Activated CD4-positive, alpha-beta T cell treated with anti-CD3 and anti-CD28 coated beads for 36 hours (primary cell): ENCODE data around the gene TMEM184B. TPM values are rescaled to one million over a fixed set of nuclear protein-coding genes. Genes with fewer than 3 reads are reported as not detected.

Experiments
- ATAC-seq: fragments of 200-7000 bp; cut with Tn5 transposase; one replicate; pipeline ENCODE4 v1.10.0; 2021; ENCODE audit warnings: mild to moderate bottlenecking, moderate library complexity
- CTCF ChIA-PET: fragments of 350-600 bp; sonication (Branson Sonifier 250); formaldehyde crosslinking; loops from one replicate; lab custom pipeline; 2021; ENCODE audit warnings: antibody characterized with exemption; lab: Charles Lee
- POLR2A ChIA-PET: fragments of 350-600 bp; sonication (Branson Sonifier 250); formaldehyde crosslinking; loops from one replicate; lab custom pipeline; 2021; ENCODE audit warnings: antibody characterized with exemption, inconsistent platforms; lab: Charles Lee
- DNase-seq: peaks from one replicate; pipeline ENCODE4 v3.0.0-alpha.2; 2020
- H3K27ac Mint-ChIP-seq: one replicate; pipeline ENCODE4 v1.8.0; 2021; ENCODE audit warnings: mixed read lengths
- H3K27me3 Mint-ChIP-seq: one replicate; pipeline ENCODE4 v1.8.0; 2021; ENCODE audit warnings: mixed read lengths
- H3K36me3 Mint-ChIP-seq: one replicate; pipeline ENCODE4 v1.8.0; 2021; ENCODE audit warnings: low read depth, mixed read lengths
- H3K4me1 Mint-ChIP-seq: one replicate; pipeline ENCODE4 v1.8.0; 2021; ENCODE audit warnings: mixed read lengths
- H3K4me3 Mint-ChIP-seq: one replicate; pipeline ENCODE4 v1.8.0; 2021; ENCODE audit warnings: mild to moderate bottlenecking, moderate library complexity, mixed read lengths
- H3K9me3 Mint-ChIP-seq: one replicate; pipeline ENCODE4 v1.8.0; 2021; ENCODE audit warnings: low read depth, mixed read lengths
- intact Hi-C, 2 experiments: fragments of 100-400 bp; cut with DNase I in 1 of 2; cut with micrococcal nuclease in 1 of 2; formaldehyde crosslinking; loops; one replicate each; pipeline versions ENCODE4 v1.14.2 to v1.15.1; 2022 to 2024; cut with DNase I, micrococcal nuclease
- total RNA-seq, 2 experiments: library from RNA; stranded (reverse); gene quantifications; one replicate each; pipeline ENCODE4 v1.2.3, GENCODE V29; 2021

Gene TMEM184B
- total RNA-seq, 2 experiments from 2014 or later: 16.0 to 19.8 TPM

GRCh38 chr22:38221908-38222796 is 50.7 kb downstream of the TMEM184B start:
- H3K36me3 Mint-ChIP-seq: no peaks in the 10 kb centered on the region
- DNase-seq (no peak), ATAC-seq (no peak)
- H3K4me3 Mint-ChIP-seq: no peak overlapping the region
- H3K4me1 Mint-ChIP-seq: peaks cover 19% of the 10 kb centered on the region
- no peaks in the 10 kb centered on the region for H3K27me3 Mint-ChIP-seq
- intact Hi-C loops: no loop called here
- no peak overlapping the region for H3K27ac Mint-ChIP-seq
- ChIA-PET CTCF (no interaction called here), POLR2A (no interaction called here)
- H3K9me3 Mint-ChIP-seq: no peaks in the 10 kb centered on the region

- no peaks in the 10 kb centered on the region for H3K36me3 Mint-ChIP-seq
- CTCF ChIA-PET: no interaction called here
- H3K4me3 Mint-ChIP-seq: no peak overlapping the region
- H3K9me3 Mint-ChIP-seq: no peaks in the 10 kb centered on the region
- H3K27me3 Mint-ChIP-seq: no peaks in the 10 kb centered on the region
- peaks cover 19% of the 10 kb centered on the region for H3K4me1 Mint-ChIP-seq
- intact Hi-C loops: no loop called here
- DNase-seq: no peak
- ATAC-seq: no peak
- no peak overlapping the region for H3K27ac Mint-ChIP-seq
- POLR2A ChIA-PET: no interaction called here
Observed at GRCh38 chr22:38221407-38221806, 51.4 kb downstream of the TMEM184B start.

- no peak for ATAC-seq
Observed at GRCh38 chr22:38220653-38221386, 52.0 kb downstream of the TMEM184B start.

GRCh38 chr22:38220163-38220562 is 52.6 kb downstream of the TMEM184B start:
- H3K4me3 Mint-ChIP-seq: no peak overlapping the region
- H3K27me3 Mint-ChIP-seq: no peaks in the 10 kb centered on the region
- ChIA-PET CTCF (interaction anchor here (1.0 to 1.6 kb wide), 2 partner anchors 16 to 104 kb away, joined by 3 to 7 read pairs; no protein-coding TSS in a partner anchor), POLR2A (no interaction called here)
- no peak overlapping the region for H3K27ac Mint-ChIP-seq
- H3K4me1 Mint-ChIP-seq: peaks cover 19% of the 10 kb centered on the region
- no peak for ATAC-seq
- no peaks in the 10 kb centered on the region for H3K9me3 Mint-ChIP-seq
- intact Hi-C loops: no loop called here
- no peak for DNase-seq
- peaks cover 4% of the 10 kb centered on the region for H3K36me3 Mint-ChIP-seq

More at GRCh38 chr22:38220653-38221386, 52.0 kb downstream of the TMEM184B start:
- Mint-ChIP-seq H3K36me3 (no peaks in the 10 kb centered on the region), H3K27me3 (no peaks in the 10 kb centered on the region), H3K27ac (no peak overlapping the region), H3K9me3 (no peaks in the 10 kb centered on the region), H3K4me3 (no peak overlapping the region), H3K4me1 (peaks cover 19% of the 10 kb centered on the region)
- no peak for DNase-seq
- ChIA-PET POLR2A (no interaction called here), CTCF (no interaction called here)
- intact Hi-C loops: no loop called here

- ChIA-PET POLR2A (no interaction called here), CTCF (interaction anchor here (0.7 to 1.6 kb wide), 4 partner anchors 15 to 161 kb away, joined by 3 to 7 read pairs (median 3); no protein-coding TSS in a partner anchor)
- intact Hi-C loops: no loop called here
- peak overlapping the region; percentile 77 for H3K27ac Mint-ChIP-seq
- H3K4me3 Mint-ChIP-seq: no peak overlapping the region
- H3K36me3 Mint-ChIP-seq: peaks cover 8% of the 10 kb centered on the region
- no peaks in the 10 kb centered on the region for H3K9me3 Mint-ChIP-seq
- peaks cover 23% of the 10 kb centered on the region for H3K4me1 Mint-ChIP-seq
- ATAC-seq (no peak), DNase-seq (no peak)
- H3K27me3 Mint-ChIP-seq: no peaks in the 10 kb centered on the region
Observed at GRCh38 chr22:38219632-38220031, 53.2 kb downstream of the TMEM184B start.

- H3K4me1 Mint-ChIP-seq: peaks cover 27% of the 10 kb centered on the region
- no peak overlapping the region for H3K4me3 Mint-ChIP-seq
- ChIA-PET CTCF (interaction anchor here (0.7 to 1.6 kb wide), 4 partner anchors 15 to 160 kb away, joined by 3 to 7 read pairs (median 3); no protein-coding TSS in a partner anchor), POLR2A (interaction anchor here (0.8 kb wide), 1 partner anchor 14 kb away, joined by 3 read pairs; no protein-coding TSS in a partner anchor)
- peak; percentile 45 for ATAC-seq
- peak; percentile 76 for DNase-seq
- peaks cover 8% of the 10 kb centered on the region for H3K36me3 Mint-ChIP-seq
- peak overlapping the region; percentile 77 for H3K27ac Mint-ChIP-seq
- H3K27me3 Mint-ChIP-seq: no peaks in the 10 kb centered on the region
- intact Hi-C loops: no loop called here
- no peaks in the 10 kb centered on the region for H3K9me3 Mint-ChIP-seq
Observed at GRCh38 chr22:38218661-38219622, 53.9 kb downstream of the TMEM184B start.

- Mint-ChIP-seq H3K27me3 (no peaks in the 10 kb centered on the region), H3K9me3 (no peaks in the 10 kb centered on the region), H3K36me3 (peaks cover 8% of the 10 kb centered on the region), H3K4me3 (no peak overlapping the region), H3K27ac (no peak overlapping the region), H3K4me1 (peaks cover 38% of the 10 kb centered on the region)
- ATAC-seq (no peak), DNase-seq (no peak)
- ChIA-PET POLR2A (no interaction called here), CTCF (interaction anchor here (0.5 to 0.6 kb wide), 2 partner anchors 26 to 336 kb away, joined by 3 read pairs; no protein-coding TSS in a partner anchor)
- intact Hi-C loops: no loop called here
Observed at GRCh38 chr22:38215156-38216038, 57.4 kb downstream of the TMEM184B start.

GRCh38 chr22:38214302-38215056 is 58.3 kb downstream of the TMEM184B start:
- H3K4me3 Mint-ChIP-seq: no peak overlapping the region
- POLR2A ChIA-PET: no interaction called here
- intact Hi-C loops: loop anchor here in 1 of 2 experiments (1.0 kb wide), 1 partner anchor 12 kb away; no protein-coding TSS in a partner anchor
- DNase-seq: peak; percentile 81
- peaks cover 41% of the 10 kb centered on the region for H3K4me1 Mint-ChIP-seq
- H3K27ac Mint-ChIP-seq: no peak overlapping the region
- peak; percentile 57 for ATAC-seq
- H3K36me3 Mint-ChIP-seq: peaks cover 8% of the 10 kb centered on the region
- no peaks in the 10 kb centered on the region for H3K27me3 Mint-ChIP-seq
- CTCF ChIA-PET: no interaction called here
- H3K9me3 Mint-ChIP-seq: no peaks in the 10 kb centered on the region

- DNase-seq (no peak), ATAC-seq (no peak)
- ChIA-PET POLR2A (no interaction called here), CTCF (no interaction called here)
- H3K27me3 Mint-ChIP-seq: no peaks in the 10 kb centered on the region
- intact Hi-C loops: loop anchor here in 1 of 2 experiments (1.0 kb wide), 1 partner anchor 12 kb away; no protein-coding TSS in a partner anchor
- peaks cover 35% of the 10 kb centered on the region for H3K4me1 Mint-ChIP-seq
- no peaks in the 10 kb centered on the region for H3K9me3 Mint-ChIP-seq
- H3K4me3 Mint-ChIP-seq: no peak overlapping the region
- H3K27ac Mint-ChIP-seq: no peak overlapping the region
- H3K36me3 Mint-ChIP-seq: peaks cover 8% of the 10 kb centered on the region
Observed at GRCh38 chr22:38213990-38214301, 58.9 kb downstream of the TMEM184B start.
